NCI-H1105 (cell line): ENCODE results near the gene PHACTR2.
"Not testable (repeated sequence)": the region's sequence is repeated elsewhere in the genome, so short reads cannot be mapped to it uniquely, and the experiment has no call there.

Experiments
- DNase-seq: peaks from one replicate; lab custom pipeline; 2025; lab: John Stamatoyannopoulos, UW

Gene PHACTR2

DNA sequence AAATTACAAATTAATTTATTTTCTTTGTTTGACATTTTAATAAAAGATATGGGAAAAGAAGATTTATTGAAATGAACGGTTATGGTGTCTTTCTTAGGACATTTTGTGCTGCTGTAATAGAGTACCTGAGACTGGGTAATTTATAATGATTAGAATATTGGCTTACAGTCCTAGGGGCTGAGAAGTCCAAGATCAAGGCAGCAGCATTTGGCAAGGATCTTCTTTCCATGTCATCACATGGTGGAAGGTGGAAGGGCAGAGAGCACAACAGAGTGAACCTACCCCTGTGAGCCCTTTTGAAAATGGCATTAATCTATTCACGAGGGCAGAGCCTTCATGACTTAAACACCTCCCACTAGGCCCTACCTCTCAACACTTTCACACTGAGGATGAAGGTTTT lies 89.7 kb downstream of the PHACTR2 start:
- DNase-seq, result no peak

GRCh38 chr6:143772116-143773086 lies 94.6 kb downstream of the PHACTR2 start:
- no peak for DNase-seq

- DNase-seq, result no peak
Measured at GRCh38 chr6:143773506-143774150, 95.9 kb downstream of the PHACTR2 start.

DNA sequence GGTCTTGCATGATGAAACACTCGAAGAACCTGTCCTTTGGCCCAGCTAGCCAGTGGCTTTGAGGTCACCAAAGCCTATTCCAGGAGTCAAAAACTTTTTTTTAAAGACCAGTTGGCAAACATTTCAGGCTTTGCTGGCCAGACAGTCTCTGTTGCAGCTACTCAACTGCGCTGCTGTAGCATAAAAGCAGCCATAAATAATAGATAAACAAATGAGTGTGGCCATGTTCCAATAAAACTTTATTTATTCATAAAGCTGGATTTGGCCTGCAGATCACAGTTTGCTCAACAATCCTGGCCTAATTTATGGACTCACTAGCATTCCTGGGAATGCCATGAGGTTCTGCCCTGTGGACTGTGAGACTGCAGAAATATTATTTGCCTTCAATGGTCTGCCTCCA lies 96.6 kb downstream of the PHACTR2 start:
- no peak for DNase-seq

GRCh38 chr6:143775336-143775735 lies 97.6 kb downstream of the PHACTR2 start:
- DNase-seq, result no peak

DNA sequence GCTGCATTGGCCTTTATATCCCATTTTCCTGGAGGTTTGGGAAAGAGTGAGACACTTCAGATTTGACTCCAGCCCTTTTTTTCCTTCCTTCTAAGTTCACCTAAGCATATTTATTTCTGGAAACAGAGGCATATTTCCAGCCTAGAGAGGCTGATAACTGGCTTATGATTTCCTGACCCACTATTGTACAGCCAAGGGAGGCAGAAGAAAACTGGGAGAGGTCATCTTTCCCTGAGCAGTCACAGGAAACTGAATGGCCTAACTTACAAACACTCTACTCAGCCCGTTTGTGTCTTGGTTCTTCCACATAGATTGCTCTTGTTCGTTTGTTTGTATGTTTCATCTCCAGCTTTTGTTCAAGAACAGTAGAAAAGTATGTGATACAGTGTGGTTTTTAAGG lies 101.2 kb downstream of the PHACTR2 start:
- no peak for DNase-seq

DNA sequence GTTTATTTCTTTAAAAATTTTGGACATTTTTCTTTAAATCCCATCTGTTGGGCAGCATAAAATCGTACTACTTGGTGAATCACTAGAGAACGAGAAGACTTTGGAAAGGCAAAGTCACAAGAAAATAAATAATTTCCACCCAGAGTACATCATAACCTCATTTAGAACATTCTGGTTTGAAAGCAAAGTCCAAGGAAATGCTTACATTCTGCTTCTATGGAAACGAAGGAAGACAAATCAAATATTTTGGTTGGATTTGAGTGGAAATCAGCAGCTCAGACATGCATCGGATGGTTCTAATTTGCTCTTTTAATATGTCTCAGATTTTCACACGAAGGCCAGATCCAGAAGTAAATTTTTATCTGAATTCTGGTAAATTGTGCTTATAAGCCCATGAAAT lies 104.7 kb downstream of the PHACTR2 start:
- DNase-seq, result no peak

- no peak for DNase-seq
Measured at GRCh38 chr6:143783077-143783476, 105.3 kb downstream of the PHACTR2 start.

GRCh38 chr6:143784316-143784715 lies 106.6 kb downstream of the PHACTR2 start:
- no peak for DNase-seq

GRCh38 chr6:143786371-143786770 lies 108.6 kb downstream of the PHACTR2 start:
- DNase-seq, result not testable (repeated sequence)

DNA sequence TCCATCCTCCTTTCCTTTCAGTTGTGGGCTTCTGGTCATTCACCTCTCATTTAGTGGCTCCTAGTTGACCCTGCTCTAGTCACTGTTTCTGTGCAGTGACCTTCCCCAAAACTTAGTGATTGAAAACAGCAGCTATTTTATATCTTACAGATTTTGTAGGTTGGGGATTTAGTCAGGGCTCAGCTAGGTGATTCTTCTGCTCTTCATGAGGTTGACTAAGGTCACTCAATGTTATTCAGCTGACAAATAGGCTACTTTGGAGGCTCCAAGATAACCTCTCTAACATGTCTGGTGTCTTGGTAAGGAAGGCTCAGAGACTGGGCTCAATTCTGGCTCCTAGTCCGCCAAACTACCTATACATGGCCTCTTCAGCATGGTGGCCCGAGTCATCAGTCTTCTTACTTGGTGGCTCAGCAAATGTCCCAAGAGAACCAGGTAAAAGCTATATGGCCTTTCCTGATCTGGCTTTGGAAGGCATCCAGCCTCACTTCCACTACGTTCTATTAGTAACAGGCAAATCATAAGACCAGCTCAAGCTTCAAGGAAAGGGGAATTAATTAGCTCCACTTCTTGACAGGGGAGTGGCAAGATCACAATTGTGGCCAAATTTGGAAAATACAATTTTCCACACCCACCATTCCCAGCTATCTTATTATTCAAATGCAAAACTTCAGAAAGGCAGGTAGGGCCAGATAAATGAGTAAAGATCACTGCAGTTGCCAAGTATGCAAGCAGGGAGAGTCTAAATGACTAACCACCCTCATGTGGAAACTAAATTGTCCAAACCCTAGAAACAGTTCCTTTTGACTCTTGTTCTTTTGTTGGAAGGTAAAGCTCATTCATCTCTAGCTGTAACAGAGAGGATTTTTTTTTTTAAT lies 114.9 kb downstream of the PHACTR2 start:
- no peak for DNase-seq

DNA sequence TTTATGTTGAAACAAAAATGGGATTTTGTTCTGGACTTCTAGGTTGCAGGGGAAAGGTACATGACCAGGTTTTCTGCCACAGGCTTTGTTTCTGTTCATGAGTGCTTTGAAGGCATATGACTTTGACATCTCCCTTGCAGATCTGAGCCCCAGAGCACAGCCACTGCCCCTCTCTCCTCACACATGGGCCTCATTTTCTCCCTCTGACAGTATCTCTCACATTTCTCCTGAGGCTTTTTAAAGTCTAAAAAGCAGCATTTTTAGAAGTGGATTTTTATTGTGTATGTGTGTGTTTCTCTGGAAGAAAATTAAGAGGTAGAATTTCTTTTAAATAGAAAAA lies 115.5 kb downstream of the PHACTR2 start:
- no peak for DNase-seq

- not testable (repeated sequence) for DNase-seq
Measured at GRCh38 chr6:143796551-143796950, 118.8 kb downstream of the PHACTR2 start.

DNA sequence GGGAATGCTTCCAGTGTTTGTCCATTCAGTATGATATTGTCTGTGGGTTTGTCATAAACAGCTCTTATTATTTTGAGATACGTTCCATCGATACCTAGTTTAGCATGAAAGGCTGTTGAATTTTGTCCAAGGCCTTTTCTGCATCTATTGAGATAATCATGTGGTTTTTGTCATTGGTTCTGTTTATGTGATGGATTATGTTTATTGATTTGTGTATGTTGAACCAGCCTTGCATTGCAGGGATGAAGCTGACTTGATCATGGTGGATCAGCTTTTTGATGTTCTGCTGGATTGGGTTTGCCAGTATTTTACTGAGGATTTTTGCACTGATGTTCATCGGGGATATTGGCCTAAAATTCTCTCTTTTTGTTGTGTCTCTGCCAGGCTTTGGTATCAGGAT lies 120.7 kb downstream of the PHACTR2 start:
- not testable (repeated sequence) for DNase-seq

- DNase-seq, result no peak
Measured at GRCh38 chr6:143802833-143803565, 125.2 kb downstream of the PHACTR2 start.

DNA sequence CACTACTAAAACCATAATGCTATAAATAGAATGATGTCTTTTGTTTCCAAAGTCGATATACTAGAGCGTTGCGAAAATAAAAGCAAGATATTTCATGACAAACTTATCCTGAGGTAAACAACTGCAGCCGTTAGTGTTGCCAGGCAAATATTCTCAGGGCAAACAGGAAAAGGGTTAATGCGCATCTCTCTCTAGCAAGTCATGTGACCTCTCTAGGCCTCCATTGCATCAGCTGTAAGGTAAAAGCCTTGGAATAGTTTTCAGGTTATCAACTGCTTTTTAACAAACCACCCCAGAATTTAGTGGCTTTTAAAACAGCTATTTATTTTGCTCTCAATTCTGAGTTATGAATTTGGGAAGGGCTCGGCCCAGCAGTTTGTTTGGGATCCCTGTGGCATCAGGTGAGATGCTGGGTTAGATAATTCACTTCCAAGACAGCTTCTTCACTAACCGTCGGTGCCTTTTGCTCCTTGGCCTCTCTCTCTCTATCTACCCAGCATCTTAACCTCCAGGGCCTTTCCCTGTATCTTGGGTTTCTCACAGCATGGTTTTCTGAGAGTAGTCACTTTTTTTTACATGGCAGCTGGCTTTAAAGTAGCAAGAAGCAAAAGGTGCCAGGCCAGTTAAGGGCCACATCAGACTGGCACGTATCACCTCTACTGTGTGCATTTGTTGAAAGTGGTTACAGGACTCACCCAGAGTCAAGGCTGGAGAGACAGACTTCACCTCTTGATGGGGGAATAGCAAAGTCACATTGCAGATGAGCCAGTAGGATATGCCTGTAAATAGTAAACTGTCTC lies 126.2 kb downstream of the PHACTR2 start:
- DNase-seq, result no peak

DNA sequence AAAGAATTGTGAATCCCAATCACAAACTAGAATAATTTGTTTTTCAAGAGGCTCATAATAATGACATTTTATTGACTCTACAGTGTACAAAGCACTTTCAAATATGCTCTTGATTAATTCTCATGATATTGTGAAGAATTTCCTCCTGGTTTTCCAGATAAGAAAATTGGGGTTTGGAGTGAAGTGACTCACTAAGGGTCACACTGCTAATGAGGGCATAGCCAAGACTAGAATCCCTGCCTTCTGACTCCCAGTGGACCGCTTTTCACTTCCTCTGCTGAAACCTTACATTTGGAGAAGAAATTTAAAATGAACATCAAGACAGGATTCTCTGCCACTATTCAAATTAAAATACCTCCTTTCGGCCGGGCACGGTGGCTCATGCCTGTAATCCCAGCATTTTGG lies 127.1 kb downstream of the PHACTR2 start:
- DNase-seq, result no peak

- DNase-seq, result no peak
Measured at GRCh38 chr6:143806282-143807102, 128.7 kb downstream of the PHACTR2 start.

- no peak for DNase-seq
Measured at GRCh38 chr6:143807103-143807772, 129.5 kb downstream of the PHACTR2 start.
